NCI-H2081 (cell line): Measurements from ENCODE around the gene BNC2.
A peak's percentile ranks its signal among the peaks of the same experiment; 100 is the strongest.

Experiments
- DNase-seq, 2 experiments: peaks; one replicate each; lab custom pipeline; 2025; lab: John Stamatoyannopoulos, UW

Gene BNC2

GRCh38 chr9:16598316-16598715, 272.2 kb downstream of the BNC2 start:
- DNase-seq: no peak

GRCh38 chr9:16597136-16597535, 273.3 kb downstream of the BNC2 start:
- no peak for DNase-seq

GRCh38 chr9:16595227-16595626, 275.2 kb downstream of the BNC2 start:
- DNase-seq: no peak

- DNase-seq: no peak
Observed at GRCh38 chr9:16594787-16595186, 275.7 kb downstream of the BNC2 start.

GRCh38 chr9:16593746-16594145, 276.7 kb downstream of the BNC2 start:
- no peak for DNase-seq

GRCh38 chr9:16591092-16591491, 279.4 kb downstream of the BNC2 start:
- no peak for DNase-seq

- DNase-seq: no peak
Observed at GRCh38 chr9:16585591-16585990, 284.9 kb downstream of the BNC2 start.

GRCh38 chr9:16579872-16580432, 290.5 kb downstream of the BNC2 start:
- no peak for DNase-seq

GRCh38 chr9:16575986-16576245, 294.6 kb downstream of the BNC2 start:
- no peak for DNase-seq

GRCh38 chr9:16575142-16575985, 295.1 kb downstream of the BNC2 start:
- no peak for DNase-seq

GRCh38 chr9:16572005-16572734, 298.3 kb downstream of the BNC2 start:
- no peak for DNase-seq

GRCh38 chr9:16571127-16571802, 299.2 kb downstream of the BNC2 start:
- DNase-seq: no peak

GRCh38 chr9:16563446-16563845, 307.0 kb downstream of the BNC2 start:
- DNase-seq: no peak

- no peak for DNase-seq
Observed at GRCh38 chr9:16561121-16561520, 309.3 kb downstream of the BNC2 start.

GRCh38 chr9:16559418-16560188, 310.9 kb downstream of the BNC2 start:
- no peak for DNase-seq

- no peak for DNase-seq
Observed at GRCh38 chr9:16555802-16556201, 314.7 kb downstream of the BNC2 start.

- DNase-seq: no peak
Observed at GRCh38 chr9:16553869-16554540, 316.5 kb downstream of the BNC2 start.

- no peak for DNase-seq
Observed at GRCh38 chr9:16552252-16552651, 318.2 kb downstream of the BNC2 start.

- no peak for DNase-seq
Observed at GRCh38 chr9:16551692-16552091, 318.8 kb downstream of the BNC2 start.

GRCh38 chr9:16545639-16546038, 324.8 kb downstream of the BNC2 start:
- DNase-seq: peak; percentile 53 to 61

GRCh38 chr9:16544842-16545241, 325.6 kb downstream of the BNC2 start:
- no peak for DNase-seq
